Upper lobe of left lung (tissue), 4 donors: ENCODE results near the gene FHIT.

Source experiments
- EP300 ChIP-seq, 4 donors: sonication (generic); formaldehyde crosslinking; IDR thresholded peaks; one replicate each; pipeline ENCODE4 v1.5.1; 2017; ENCODE audit warnings: antibody characterized with exemption in 4 of 4, control low read depth in 2 of 4
- POLR2A ChIP-seq, 4 donors: fragments of 450-650 bp; IDR thresholded peaks; one replicate each; pipeline ENCODE4 v1.5.1; 2016 to 2017; ENCODE audit warnings: antibody characterized with exemption in 4 of 4, mild to moderate bottlenecking in 2 of 4
- POLR2AphosphoS5 ChIP-seq, 2 donors: sonication (generic); formaldehyde crosslinking; IDR thresholded peaks; one replicate each; pipeline ENCODE4 v1.5.1; 2017; ENCODE audit warnings: antibody characterized with exemption in 2 of 2
- TF ChIP-seq, protein P1 (sequence below), 6 experiments: fragments of 450-650 bp in 4 of 6; fragments of 200-600 bp in 2 of 6; sonication (generic) in 2 of 6; IDR thresholded peaks; one replicate each; pipeline ENCODE4 v1.5.1; 2016 to 2019; ENCODE audit warnings: antibody characterized with exemption in 6 of 6

DNA sequence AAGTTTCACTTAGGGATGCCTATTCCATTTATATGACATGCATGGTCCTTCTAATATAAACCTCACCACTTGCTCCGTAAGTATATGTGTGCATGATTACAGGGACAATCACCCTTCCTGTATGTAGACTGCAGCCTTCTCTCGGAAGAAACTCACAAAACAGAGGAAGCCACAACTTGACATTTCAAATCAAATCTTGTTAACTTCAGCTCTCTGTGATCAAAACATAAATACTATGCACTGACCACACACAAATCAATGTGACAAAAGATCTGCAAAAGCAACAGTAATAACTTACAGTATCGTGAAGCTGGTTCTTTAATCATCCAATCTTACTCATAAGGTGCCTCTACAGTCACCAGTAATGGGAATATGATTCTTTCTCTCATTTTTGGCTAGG is 50.2 kb downstream of the FHIT start:
- TF ChIP-seq, protein P1, sequence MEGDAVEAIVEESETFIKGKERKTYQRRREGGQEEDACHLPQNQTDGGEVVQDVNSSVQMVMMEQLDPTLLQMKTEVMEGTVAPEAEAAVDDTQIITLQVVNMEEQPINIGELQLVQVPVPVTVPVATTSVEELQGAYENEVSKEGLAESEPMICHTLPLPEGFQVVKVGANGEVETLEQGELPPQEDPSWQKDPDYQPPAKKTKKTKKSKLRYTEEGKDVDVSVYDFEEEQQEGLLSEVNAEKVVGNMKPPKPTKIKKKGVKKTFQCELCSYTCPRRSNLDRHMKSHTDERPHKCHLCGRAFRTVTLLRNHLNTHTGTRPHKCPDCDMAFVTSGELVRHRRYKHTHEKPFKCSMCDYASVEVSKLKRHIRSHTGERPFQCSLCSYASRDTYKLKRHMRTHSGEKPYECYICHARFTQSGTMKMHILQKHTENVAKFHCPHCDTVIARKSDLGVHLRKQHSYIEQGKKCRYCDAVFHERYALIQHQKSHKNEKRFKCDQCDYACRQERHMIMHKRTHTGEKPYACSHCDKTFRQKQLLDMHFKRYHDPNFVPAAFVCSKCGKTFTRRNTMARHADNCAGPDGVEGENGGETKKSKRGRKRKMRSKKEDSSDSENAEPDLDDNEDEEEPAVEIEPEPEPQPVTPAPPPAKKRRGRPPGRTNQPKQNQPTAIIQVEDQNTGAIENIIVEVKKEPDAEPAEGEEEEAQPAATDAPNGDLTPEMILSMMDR (IDR thresholded peaks at IDR 0.05): no peak
- no peak for TF ChIP-seq POLR2A (IDR thresholded peaks at IDR 0.05)
- no peak for TF ChIP-seq POLR2AphosphoS5 (IDR thresholded peaks at IDR 0.05)
- no peak for TF ChIP-seq EP300 (IDR thresholded peaks at IDR 0.05)
